NCI-H345 treated with DMSO at 0.1 percent for 48 hours (cell line): ENCODE measurements around the gene PIP5K1C.

Source experiments
- DNase-seq: peaks from one replicate; lab custom pipeline; 2025; ENCODE audit not compliant: unreplicated experiment; lab: John Stamatoyannopoulos, UW

PIP5K1C gene

DNA sequence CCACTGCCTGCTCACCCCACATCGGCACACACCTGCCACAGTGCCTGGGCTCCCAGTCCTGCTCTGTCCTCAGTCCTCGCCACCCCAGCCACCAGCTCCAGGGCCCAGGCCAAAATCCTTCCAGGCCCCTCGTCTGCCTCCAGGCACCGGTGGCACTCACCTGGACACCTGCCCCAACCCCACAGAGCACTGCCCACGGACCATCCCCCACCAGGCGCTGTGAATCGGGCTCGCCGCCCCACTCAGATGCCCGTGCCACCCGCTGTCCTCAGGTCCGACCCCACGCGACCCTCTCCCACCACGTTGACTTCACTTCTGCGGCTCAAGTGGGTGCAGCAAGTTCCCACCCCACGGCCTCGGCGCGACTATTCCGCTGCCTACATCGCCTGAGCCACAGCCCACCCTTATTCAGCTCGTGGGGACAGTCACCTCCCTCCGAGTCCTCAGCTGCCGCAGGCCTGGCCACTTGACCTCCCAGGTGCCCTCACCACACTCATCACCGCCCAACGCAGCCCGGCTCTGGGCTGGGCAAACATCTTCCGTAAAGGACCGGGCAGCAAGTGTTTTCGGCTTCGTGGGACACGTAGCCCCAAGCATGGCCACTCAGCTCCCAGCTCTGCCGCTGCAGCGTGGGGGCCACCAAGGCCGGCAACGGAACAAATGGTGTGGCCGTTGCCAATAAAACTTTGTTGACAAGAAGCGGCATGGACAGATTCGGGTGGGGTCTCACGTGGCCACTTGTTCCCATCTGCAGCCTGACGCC, 5.7 kb downstream of the PIP5K1C start:
- DNase-seq, result no peak

GRCh38 chr19:3693025-3693925, 7.0 kb downstream of the PIP5K1C start:
- DNase-seq, result no peak

DNA sequence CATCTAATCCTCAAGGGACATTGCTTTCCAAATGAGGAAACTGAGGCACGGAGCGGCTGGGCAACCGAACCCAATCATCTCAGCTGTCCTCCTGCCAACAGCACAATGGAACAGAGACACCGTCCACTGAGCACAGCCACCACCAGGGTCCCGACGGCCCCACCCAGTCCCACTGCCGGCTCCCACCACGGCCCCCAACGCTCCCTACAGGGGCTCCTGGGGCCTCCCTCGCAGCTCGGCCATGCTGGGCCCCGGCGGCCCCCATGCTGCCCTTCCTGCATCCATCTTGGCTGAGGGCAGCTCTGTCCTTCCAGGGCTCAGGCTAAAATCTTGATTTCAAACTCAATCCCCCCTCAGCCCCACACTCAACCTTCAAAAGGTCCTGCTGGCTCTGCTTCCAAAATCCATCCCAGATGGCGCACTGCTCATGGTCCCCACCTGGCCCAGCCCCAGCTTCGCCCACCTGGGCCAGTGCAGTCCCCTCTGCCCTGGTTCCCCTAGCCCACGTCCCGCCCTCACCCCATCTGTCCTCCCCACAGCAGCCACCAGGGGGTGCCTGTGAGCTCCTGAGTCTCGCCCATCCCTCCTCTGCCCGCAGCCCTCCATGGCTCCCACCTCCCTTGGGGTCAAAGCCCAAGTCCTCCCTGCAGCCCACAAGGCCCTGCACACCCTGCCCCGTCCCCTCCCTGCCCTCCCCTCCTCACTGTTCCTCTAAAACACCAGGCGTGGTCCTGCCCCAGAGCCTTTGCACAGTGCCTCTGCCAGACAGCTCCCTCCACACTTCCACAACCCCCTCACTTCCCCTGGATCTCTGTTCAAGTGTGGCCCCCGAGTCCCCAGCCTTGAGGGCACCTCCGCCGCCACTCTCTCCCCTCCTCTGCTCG, 7.9 kb downstream of the PIP5K1C start:
- no peak for DNase-seq

DNA sequence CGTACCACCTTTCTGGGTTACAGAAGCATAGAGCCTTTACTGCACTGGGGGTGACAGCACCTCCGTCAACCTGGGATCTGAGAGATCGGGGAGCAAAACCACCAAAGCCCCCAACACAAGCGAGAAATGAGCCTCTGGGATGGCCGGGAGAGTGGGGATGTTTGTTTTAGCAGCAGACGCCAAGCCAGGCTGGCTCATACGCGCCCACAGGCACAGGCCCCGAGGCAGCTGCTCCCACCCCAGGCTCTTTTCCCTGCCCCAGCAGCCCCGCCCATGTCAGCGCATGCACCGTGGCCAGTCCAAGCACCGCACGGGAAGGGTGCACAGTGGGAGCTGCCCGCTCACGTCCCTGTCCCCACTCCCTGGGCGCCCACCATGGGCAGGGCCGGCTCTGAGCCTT, 8.5 kb downstream of the PIP5K1C start:
- DNase-seq, result no peak

GRCh38 chr19:3691372-3691716, 8.9 kb downstream of the PIP5K1C start:
- DNase-seq, result no peak

DNA sequence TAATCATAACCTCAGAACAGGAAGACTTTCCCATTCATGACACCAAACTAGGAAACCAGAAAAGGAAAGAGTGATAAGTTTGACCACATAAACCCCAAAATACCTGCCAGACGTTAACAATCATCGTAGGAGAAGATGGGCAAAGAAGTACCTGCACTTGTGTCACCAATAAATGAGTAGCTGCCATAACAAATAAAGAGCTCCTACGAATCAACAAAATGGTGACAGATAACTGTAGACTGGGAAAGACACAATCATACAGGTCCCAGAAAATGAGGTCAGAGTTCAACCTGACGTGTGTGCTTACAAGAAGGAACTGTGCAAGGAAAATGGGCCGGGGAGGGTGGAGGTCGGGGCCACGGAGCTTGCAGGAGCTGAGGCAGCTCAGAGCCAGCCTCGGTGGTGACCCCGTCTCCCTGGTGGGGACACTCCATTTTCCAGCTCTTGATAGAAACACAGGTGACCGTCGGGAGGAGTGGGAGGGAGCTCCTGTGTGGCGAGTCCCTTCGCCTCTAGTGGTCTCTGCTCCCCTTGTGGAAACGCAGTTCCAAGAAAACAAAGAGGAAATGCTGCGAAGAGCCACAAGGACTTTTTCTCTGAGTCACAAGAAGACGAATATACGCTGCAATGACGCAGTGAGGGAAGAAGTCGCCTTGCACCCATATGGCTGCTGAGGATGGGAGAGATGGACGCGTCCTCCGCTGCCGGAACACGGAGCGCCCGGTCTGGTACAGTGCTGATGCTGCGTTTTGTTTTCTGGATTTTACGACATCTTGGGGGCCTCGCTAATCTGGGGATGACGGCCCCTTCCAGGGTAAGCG, 9.5 kb downstream of the PIP5K1C start:
- DNase-seq, result no peak

DNA sequence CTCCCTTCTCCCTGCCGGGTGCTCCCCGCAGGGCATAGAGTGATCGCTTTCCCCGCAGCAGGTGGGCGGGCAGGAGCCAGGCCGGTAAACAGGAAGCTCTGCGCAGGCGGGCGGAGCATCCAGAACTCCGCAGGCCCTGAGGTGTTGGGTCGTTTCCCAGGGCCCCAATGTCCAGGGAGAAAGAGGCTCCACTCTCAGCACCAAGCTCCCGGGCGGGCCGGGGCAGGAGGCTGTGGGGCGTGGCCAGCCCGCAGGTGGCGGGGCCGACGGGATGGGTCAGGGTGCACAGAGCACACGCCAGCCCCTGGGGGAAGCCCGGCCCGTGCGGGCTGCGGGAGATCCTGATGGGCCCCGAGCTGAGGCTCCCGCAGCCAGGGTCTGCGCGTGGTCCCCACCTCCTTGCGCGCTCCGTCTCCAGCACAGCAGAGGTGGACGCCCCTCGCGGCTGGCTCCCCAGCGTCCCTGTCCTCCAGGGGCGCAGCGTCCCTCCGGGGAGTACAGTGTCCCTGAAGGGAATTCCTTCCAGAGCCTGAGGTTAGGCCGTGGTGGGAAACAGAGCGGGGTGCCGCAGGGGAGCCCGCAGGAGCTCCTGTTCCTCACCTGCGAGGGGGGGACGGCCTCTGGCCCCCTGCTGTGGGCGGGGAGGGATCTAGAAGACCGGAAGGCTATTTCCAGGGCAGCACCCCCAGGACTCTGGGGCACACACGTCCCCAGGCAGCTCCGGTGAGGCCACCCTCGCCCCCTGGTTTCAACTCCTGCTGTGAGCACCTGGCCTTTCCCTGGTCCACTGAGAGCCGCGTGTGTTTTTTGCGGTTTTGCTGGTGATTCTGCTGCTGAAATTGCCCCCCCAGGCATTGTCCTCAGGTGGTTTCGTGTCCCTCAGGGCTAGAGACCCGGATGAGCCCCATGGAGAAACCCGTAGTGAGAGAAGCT, 12.2 kb downstream of the PIP5K1C start:
- DNase-seq, result peak; percentile 40

DNA sequence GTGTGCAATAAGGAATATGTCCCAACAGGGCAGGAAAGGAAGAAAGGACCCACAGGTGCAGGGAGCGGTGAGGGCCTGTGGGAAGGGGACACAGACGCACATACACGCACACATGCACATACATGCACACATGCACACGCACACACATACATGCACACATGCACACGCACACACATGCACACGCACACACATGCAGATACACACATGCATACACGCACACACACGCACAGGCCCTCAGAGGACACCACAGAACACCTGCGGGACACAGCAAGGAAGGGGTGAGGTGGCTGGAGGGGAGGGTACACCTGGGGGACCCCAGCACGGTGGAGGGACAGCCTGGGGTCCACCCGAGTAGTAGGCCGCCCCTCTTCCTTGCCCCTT, 12.9 kb downstream of the PIP5K1C start:
- DNase-seq, result no peak

DNA sequence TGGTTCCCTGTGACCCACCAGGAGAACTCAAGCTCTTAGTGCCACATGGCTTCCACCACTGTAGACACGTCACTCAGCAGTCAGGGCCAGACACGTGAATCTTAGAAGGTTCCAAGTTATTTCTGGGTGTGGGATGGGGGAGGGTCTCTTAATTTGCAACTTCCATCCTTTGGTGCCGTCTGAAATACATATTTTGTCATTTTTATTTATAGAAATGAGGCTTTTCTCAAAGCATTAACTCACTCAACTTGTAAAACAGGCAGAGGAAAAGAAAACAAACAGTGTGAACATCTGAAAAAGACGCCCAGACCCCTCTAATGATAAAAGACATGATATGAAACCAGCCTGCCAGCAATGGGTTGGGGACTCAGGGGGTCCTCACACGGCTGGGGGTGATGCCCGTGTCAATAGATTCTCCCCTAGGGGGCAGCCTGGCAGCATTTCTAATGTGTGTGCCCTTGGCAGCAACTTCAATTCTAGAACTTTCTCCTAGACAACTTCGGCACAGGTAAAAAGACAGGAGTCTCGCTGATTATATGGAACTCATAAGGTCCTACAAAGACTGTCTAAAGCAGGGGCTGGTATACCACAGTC, 15.4 kb downstream of the PIP5K1C start:
- no peak for DNase-seq

DNA sequence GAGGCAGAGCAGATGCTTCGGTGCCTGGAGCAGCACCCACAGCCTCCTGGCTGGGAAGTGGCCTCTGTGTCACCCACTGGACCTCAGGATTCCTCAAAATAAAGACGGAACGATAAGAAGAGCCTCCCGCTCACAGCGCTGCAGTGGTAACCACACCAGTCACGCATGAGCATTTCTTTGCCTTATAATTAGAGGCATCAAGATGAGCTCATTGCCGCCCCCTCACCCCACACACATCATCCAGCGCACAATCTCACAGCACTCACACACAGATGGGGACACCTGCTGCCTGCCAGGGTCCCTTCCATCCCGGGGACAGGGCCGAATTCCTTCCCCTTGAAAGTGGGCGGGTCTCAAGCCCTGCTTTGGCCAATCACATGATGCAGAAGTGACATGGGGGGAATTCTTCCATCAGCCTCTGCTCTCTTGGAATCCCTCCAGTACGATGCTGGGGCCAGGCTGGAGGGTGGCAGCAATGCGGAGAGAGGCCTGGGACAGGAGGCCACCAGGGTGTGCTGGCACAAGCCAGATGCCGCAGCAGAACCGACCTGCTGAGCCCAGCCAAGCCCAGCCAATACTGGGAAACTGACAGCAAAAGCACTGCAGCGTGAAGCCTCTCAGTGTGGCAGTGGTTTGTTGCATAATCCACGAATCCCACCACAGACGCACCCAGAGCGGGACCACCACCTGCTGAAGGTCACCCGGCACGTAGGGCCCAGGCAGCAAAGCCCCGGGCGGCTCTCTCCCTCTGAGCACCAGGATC, 16.0 kb downstream of the PIP5K1C start:
- DNase-seq, result no peak

DNA sequence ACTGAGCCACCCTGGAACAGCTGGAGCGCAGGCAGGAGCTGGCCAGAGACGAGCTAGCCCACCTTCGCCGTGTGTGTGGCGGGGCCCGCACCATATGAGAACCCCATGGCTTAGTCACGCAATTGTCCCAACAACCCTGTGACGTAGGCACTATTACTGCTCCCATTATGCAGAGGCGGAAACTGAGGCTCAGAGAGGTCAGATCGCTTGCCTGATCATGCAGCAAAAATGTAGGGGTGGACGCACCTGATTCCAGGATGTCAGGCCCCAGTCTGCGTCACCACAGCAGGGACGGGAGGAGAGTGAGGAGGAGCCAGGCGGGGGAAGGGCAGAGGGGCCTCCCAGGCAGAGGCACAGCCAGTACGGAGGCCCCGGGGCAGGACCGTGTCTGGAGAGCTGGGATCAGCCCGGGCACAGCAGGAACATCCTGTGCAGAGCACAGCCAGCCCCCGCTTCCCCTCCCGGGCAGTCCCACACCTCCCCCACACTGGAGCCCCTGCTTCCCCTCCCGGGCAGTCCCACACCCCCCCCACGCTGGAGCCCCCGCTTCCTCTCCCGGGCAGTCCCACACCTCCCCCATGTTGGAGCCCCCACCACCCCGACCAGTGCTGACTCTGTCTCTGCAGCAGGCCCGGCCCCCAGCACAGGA, 16.7 kb downstream of the PIP5K1C start:
- no peak for DNase-seq

GRCh38 chr19:3682741-3683404, 17.4 kb downstream of the PIP5K1C start:
- no peak for DNase-seq

DNA sequence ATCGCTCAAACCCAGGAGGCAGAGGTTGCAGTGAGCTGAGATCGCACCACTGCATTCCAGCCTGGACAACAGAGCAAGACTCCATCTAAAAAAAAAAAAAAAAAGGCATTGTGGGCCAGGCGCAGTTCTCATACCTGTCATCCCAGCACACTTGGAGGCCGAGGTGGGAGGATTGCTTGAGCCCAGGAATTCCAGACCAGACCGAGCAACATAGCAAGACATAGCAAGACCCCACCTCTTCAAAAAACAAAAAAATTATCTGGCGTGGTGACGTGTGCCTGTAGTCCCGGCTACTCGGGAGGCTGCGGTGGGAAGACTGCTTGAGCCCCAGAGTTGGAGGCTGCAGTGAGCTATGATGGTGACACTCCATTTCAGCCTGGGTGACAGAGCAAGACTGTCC, 18.0 kb downstream of the PIP5K1C start:
- DNase-seq, result no peak

GRCh38 chr19:3680939-3681338, 19.3 kb downstream of the PIP5K1C start:
- no peak for DNase-seq

GRCh38 chr19:3679581-3679980, 20.7 kb downstream of the PIP5K1C start:
- DNase-seq, result no peak

- no peak for DNase-seq
These were observed 21.1 kb downstream of the PIP5K1C start for GRCh38 chr19:3679138-3679537.

DNA sequence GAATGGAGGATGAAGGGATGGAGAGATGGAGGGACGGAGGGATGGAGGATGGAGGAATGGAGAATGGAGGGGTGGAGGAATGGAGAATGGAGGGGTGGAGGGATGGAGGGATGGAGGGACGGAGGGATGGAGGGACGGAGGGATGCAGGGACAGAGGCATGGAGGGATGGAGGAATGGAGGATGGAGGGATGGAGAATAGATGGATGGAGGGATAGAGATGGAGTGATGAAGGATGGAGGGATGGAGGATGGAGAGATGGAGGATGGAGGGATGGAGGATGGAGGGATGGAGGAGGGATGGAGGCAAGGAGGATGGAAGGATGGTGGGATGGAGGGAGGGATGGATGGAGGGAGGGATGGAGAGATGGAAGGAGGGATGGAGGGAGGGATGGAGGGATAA, 22.1 kb downstream of the PIP5K1C start:
- DNase-seq, result no peak
